Measurements from ENCODE around the gene BSND.
"Not testable (repeated sequence)": the region's sequence is repeated elsewhere in the genome, so short reads cannot be mapped to it uniquely, and the experiment has no call there.

The BSND gene

DNA sequence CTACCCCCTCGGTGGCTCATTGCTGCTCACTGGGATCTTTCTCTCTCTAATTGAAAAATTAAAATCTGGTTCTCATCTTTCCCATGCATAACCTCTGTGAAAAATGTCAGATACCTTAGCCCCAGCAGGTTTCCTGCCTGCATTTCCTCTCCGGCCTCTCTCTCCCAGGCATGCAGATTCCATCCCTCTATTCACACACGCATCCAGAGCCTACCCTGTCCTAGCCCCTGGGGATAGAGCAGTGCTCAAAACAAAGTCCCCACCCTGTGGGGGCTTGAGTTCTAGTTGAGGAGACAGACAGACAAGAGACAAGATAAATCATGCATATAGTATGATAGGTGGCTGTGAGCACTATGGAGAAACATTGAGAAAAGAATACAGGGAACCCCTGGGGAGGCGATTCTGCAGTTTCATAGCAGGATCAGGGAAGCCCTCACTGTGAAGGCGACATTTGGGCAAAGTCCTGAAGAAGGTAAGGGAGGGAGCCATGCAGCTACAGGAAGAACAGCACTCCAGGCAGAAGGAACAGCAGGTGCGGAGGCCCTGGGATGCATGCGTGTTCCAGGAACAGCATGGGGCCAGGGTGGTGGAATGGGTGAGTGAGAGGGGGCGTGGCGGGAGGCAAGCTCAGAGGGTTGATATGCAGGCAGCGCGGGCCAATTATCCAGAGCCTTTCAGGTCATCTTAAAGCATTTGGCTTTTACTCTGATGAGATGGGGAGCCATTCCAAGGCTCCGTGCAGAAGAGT is 3.5 kb upstream of the BSND start:
- DNase-seq = no peak

DNA sequence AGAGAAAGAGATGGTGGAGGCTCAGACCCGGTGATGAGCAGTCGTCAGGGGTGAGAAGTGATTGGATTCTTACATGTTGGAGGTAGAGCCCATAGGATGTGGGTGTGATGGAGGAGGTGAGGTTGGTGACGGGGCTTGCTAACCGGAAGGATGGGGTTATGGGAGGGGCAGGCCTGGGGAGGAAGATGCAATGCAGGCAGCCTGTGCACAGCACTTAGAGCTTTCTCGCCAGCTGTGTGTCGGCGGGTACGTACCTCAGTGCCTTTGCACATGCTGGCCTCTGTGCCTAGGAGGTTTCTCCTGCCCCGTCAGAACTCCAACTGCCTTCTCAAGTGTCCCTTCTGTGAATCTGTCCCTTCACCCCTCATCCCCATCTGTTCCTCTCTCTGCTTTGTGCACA is 2.9 kb upstream of the BSND start:
- DNase-seq = no peak

DNA sequence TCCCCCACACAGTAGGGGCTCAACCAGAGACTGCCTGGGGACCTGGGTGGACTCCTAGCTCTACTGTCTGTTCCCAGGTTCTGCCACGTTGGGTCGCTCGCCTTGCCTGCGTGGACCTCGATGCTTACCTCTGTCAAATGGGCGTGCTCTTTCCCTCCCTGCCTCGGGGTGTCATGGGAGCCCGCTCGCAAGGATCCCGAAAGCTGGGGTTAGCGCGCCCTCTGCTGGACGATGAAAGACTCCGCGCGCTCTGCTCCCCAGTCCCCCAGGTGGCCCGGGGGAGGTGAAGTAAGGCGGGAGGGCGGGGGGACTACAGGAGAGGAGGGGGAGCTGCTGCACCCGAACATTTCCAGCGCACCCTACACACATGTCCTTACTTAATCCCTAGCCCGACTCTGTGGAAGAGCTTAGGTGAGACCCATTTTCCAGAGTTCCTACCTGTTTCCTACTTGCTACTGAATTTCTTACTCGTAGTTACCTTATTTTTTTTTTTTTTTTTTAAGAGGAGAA is 2.3 kb upstream of the BSND start:
- DNase-seq = no peak

GRCh38 chr1:54996869-54997710 is 1.6 kb upstream of the BSND start:
- DNase-seq = no peak

DNA sequence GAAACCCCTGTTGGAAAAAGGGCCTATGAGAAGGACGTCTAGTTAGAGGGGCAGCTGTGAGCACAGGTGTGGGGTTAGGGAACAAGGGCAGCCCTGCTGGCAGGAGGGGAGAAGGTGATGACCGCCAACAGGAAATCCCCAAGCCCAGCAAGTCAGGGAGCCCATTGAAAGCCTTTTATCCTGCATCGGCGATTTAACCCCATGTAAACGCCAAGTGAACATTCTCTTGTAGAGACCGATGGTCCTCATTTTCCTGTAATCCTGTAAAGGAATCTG is 1.1 kb upstream of the BSND start:
- no peak for DNase-seq

DNA sequence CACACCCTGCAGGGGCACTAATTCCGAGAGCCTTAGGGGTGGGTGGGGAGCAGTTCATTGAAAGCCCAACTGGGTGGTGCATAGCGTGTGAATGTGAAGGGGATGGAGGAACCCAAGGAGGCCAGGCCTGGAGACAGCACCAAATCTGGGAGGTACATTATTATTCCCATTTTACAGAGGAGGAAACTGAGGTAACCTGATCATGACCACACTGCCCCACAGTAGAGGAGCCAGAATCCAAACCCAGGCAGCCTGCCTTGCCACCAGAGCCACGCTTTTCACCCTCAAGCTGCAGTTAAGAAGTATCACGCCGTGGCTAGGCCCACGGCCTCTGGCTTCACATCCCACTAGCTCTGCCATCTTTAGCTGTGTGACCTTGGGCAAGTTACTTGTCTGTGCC is 633 bp upstream of the BSND start:
- DNase-seq = no peak

- DNase-seq = no peak
Observed at GRCh38 chr1:55000110-55001085, 1.7 kb downstream of the BSND start.

DNA sequence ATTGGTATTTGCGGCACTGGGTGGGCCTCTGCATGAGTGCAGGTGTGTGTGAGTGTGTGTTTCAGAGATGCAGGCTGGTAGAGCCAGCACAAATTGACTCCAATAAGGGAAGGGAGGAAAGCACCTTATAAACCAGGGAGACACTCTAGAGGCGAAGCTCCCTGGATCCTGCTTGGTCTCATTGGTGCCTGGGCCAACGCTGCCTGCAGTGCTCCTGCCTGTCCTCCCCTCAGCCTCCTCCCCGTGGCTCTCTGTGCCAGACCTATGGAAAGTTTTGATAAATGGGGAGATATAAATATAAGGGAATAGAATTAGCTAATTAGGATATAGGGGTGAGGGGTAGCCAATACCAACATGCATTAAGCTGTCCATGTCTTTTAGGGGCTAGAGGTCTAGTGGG is 2.6 kb downstream of the BSND start:
- no peak for DNase-seq

DNA sequence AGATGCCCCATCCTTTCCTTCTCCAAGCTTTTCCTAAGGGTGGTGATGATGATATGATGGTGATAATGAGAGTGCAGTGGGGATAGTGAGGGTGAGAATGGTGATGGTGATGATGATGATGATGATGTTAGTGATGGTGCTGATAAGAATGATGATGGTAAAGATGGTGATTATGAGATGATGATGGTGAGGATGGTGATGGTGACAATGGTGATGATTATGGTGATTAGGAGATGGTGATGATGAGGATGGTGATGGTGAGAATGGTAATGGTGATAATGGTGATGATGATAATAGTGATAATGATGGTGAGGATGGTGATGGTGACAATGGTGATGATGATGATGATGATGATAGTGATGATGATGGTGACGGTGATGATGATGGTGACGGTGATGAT is 4.0 kb downstream of the BSND start:
- no peak for DNase-seq

DNA sequence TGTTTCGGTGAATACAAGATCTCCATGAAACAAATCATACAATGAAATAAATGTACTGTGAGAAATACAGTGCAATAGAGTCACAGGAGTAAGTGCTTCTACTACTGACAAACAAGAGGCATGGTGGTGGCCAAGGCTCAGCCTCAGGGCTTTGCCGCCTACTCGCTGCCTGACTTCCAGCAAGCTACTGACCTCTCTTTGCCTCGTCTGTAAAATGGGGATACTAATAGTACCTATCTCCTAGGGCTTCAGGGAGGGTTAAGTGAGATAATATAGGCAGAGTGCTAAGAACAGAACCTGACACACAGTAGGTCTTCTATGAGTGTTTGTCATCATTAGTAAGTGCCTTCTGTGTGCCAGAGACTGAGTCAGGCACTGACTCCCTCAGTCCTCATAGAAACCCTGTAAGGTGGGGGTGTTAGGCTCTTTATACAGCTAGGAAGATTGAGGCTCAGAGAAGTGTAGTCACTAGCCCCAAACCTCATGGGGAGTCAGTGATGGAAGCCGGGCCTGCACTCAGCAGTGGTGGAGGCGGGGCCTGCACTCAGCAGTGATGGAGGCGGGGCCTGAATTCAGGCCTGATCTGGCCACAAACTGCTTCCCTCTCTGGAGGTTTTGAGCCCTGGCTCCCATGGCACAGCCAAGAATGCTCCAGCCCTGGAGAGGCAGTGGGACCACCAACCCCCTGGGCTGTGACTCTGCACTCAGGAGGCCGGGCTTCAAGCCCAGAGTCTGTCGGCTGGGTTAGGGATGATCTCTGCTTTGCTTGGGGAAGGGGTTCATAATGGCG is 6.8 kb downstream of the BSND start:
- no peak for DNase-seq

DNA sequence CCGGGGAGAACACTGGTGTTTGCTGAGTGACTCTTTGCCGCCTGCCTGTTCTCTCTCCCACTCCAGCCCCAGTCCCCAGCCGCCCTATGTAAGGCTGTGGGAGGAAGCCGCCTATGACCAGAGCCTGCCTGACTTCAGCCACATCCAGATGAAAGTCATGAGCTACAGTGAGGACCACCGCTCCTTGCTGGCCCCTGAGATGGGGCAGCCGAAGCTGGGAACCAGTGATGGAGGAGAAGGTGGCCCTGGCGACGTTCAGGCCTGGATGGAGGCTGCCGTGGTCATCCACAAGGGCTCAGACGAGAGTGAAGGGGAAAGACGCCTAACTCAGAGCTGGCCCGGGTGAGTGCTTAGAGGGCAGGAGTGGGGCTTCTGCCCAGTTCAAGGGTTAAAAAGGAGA is 8.2 kb downstream of the BSND start:
- no peak for DNase-seq

DNA sequence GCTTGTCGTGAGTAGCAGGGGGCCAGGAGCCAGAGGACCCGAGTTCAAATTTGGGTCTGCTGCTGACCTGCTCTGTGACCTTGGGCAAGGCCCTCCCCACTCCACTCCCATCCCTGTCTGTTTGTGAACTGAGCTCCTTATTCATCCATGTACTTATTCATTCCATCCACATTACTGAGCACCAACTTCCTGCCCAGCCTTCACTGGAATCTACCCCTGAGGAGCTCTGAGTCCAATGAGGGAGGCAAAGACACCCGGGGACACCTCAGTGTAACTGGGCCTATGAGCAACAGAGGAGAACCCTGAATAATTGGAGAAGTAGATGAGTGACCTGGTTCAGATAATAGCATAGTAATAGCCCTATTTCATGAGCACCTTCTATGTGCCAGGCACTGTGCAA is 8.9 kb downstream of the BSND start:
- no peak for DNase-seq

GRCh38 chr1:55010194-55010886 is 11.6 kb downstream of the BSND start:
- no peak for DNase-seq

DNA sequence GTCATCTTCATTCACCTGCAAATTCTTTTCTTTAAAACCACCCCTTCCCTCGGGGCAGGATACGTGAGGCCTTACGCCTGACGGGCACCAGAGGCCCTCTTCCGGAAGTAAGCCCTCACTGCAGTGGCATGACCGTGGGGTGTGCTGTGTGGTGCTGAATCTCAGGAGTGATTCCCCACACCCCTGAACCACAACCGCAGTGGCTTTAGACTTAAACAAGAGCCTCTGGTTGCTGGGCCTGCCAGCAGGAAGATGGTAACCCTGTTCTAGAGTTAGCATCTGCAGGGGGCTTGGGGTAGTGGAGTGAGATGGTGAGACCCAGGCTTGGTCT is 12.1 kb downstream of the BSND start:
- DNase-seq = no peak

- DNase-seq = no peak
Observed at GRCh38 chr1:55012661-55013060, 13.9 kb downstream of the BSND start.

- DNase-seq = no peak
Observed at GRCh38 chr1:55015123-55015522, 16.4 kb downstream of the BSND start.

GRCh38 chr1:55015731-55016620 is 17.2 kb downstream of the BSND start:
- DNase-seq = no peak

GRCh38 chr1:55018395-55018794 is 19.7 kb downstream of the BSND start:
- no peak for DNase-seq

- peak; percentile 63 for DNase-seq
Observed at GRCh38 chr1:55021942-55022546, 23.3 kb downstream of the BSND start.

DNA sequence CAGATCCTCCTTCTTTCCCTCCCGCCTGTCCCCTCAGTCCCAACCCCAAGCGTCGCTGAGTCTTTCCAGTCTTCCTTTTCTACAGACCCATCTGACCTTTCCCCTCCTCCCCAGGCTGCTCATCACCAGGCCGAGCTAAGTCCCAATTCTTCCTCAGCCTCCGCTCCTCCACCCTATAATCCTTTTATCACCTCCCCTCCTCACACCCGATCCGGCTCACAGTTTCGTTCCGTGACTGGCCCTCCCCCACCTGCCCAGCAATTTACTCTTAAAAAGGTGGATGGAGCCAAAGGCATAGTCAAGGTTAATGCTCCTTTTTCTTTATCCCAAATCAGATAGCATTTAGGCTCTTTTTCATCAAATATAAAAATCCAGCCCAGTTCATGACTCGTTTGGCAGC is 25.4 kb downstream of the BSND start:
- DNase-seq = not testable (repeated sequence)

All from NCI-H524 treated with DMSO at 0.1 percent for 48 hours (cell line).